Stimulated activated effector memory CD8-positive, alpha-beta T cell treated with anti-CD3 and anti-CD28 coated beads, Interleukin-12 subunit alpha, Interleukin-12 subunit beta, amount 100 ng/mL, for 72 hours (primary cell): ENCODE measurements around the gene ADAMTS15.
A peak's percentile ranks its signal among the peaks of the same experiment; 100 is the strongest.

Source experiments
- ATAC-seq: fragments of 150-1000 bp; cut with Tn5 transposase; 2 replicates; pipeline ENCODE4 v1.10.0; 2021
- DNase-seq, 2 donors: peaks; one replicate each; pipeline ENCODE4 v3.0.0; 2021 to 2022; ENCODE audit warnings: low spot score in 2 of 2
- H3K27ac Mint-ChIP-seq: one replicate; pipeline ENCODE4 v1.8.0; 2022; ENCODE audit warnings: mild to moderate bottlenecking, mixed read lengths
- H3K36me3 Mint-ChIP-seq: one replicate; pipeline ENCODE4 v1.8.0; 2022; ENCODE audit warnings: mild to moderate bottlenecking, mixed read lengths
- H3K4me1 Mint-ChIP-seq: one replicate; pipeline ENCODE4 v1.8.0; 2022; ENCODE audit warnings: mixed read lengths
- H3K4me3 Mint-ChIP-seq: one replicate; pipeline ENCODE4 v1.8.0; 2022; ENCODE audit warnings: mild to moderate bottlenecking, mixed read lengths
- H3K9me3 Mint-ChIP-seq: one replicate; pipeline ENCODE4 v1.8.0; 2022; ENCODE audit warnings: mixed read lengths

Gene ADAMTS15

GRCh38 chr11:130448416-130449309 lies at the start of gene ADAMTS15:
TSS of gene ADAMTS15 (plus strand) at chr11:130448645. CDS start at chr11:130448974, 329 bp downstream.
- H3K9me3 Mint-ChIP-seq, result no peaks in the 10 kb centered on the region
- no peak within 1 kb of the TSS for H3K27ac Mint-ChIP-seq
- ATAC-seq (peak; percentile 77), DNase-seq (peak in 1 of 2 donors; percentile 69)
- H3K36me3 Mint-ChIP-seq, result no peaks in the 10 kb centered on the region
- H3K4me3 Mint-ChIP-seq, result peak within 1 kb of the TSS; percentile 63
- H3K4me1 Mint-ChIP-seq, result peaks cover 6% of the 10 kb centered on the region

- Mint-ChIP-seq H3K4me3 (no peak overlapping the region), H3K9me3 (no peaks in the 10 kb centered on the region), H3K27ac (no peak overlapping the region), H3K36me3 (no peaks in the 10 kb centered on the region), H3K4me1 (peaks cover 20% of the 10 kb centered on the region)
- ATAC-seq (no peak), DNase-seq (no peak)
These were observed 49.2 kb upstream of the ADAMTS15 start for GRCh38 chr11:130399196-130399595.

- DNase-seq, result no peak
- Mint-ChIP-seq H3K36me3 (no peaks in the 10 kb centered on the region), H3K4me1 (peaks cover 20% of the 10 kb centered on the region), H3K27ac (peak overlapping the region; percentile 32), H3K4me3 (no peak overlapping the region), H3K9me3 (no peaks in the 10 kb centered on the region)
- no peak for ATAC-seq
These were observed 47.5 kb upstream of the ADAMTS15 start for GRCh38 chr11:130400781-130401483.

GRCh38 chr11:130402570-130402969 lies 45.9 kb upstream of the ADAMTS15 start:
- no peaks in the 10 kb centered on the region for H3K9me3 Mint-ChIP-seq
- H3K36me3 Mint-ChIP-seq, result no peaks in the 10 kb centered on the region
- no peak overlapping the region for H3K4me3 Mint-ChIP-seq
- no peak for DNase-seq
- no peak overlapping the region for H3K27ac Mint-ChIP-seq
- ATAC-seq, result no peak
- peaks cover 20% of the 10 kb centered on the region for H3K4me1 Mint-ChIP-seq

- ATAC-seq, result peak; percentile 86
- peaks cover 20% of the 10 kb centered on the region for H3K4me1 Mint-ChIP-seq
- no peak overlapping the region for H3K27ac Mint-ChIP-seq
- H3K4me3 Mint-ChIP-seq, result no peak overlapping the region
- no peaks in the 10 kb centered on the region for H3K36me3 Mint-ChIP-seq
- H3K9me3 Mint-ChIP-seq, result no peaks in the 10 kb centered on the region
- DNase-seq, result no peak
These were observed 45.1 kb upstream of the ADAMTS15 start for GRCh38 chr11:130403271-130403804.

- H3K36me3 Mint-ChIP-seq, result no peaks in the 10 kb centered on the region
- ATAC-seq (no peak), DNase-seq (no peak)
- H3K27ac Mint-ChIP-seq, result no peak overlapping the region
- peaks cover 20% of the 10 kb centered on the region for H3K4me1 Mint-ChIP-seq
- no peaks in the 10 kb centered on the region for H3K9me3 Mint-ChIP-seq
- no peak overlapping the region for H3K4me3 Mint-ChIP-seq
These were observed 44.5 kb upstream of the ADAMTS15 start for GRCh38 chr11:130403967-130404366.

- Mint-ChIP-seq H3K4me3 (no peak overlapping the region), H3K36me3 (no peaks in the 10 kb centered on the region), H3K9me3 (no peaks in the 10 kb centered on the region), H3K27ac (no peak overlapping the region), H3K4me1 (peaks cover 20% of the 10 kb centered on the region)
- no peak for ATAC-seq
- DNase-seq, result no peak
These were observed 43.7 kb upstream of the ADAMTS15 start for GRCh38 chr11:130404727-130405126.

- Mint-ChIP-seq H3K36me3 (no peaks in the 10 kb centered on the region), H3K4me3 (no peak overlapping the region), H3K4me1 (peaks cover 14% of the 10 kb centered on the region), H3K9me3 (no peaks in the 10 kb centered on the region), H3K27ac (no peak overlapping the region)
- DNase-seq, result no peak
- no peak for ATAC-seq
These were observed 43.0 kb upstream of the ADAMTS15 start for GRCh38 chr11:130405428-130405827.

GRCh38 chr11:130407978-130408377 lies 40.5 kb upstream of the ADAMTS15 start:
- Mint-ChIP-seq H3K4me1 (peaks cover 6% of the 10 kb centered on the region), H3K9me3 (no peaks in the 10 kb centered on the region), H3K36me3 (no peaks in the 10 kb centered on the region), H3K27ac (no peak overlapping the region), H3K4me3 (no peak overlapping the region)
- ATAC-seq, result no peak
- DNase-seq, result no peak

GRCh38 chr11:130408401-130408890 lies 40.0 kb upstream of the ADAMTS15 start:
- DNase-seq, result no peak
- H3K4me1 Mint-ChIP-seq, result peaks cover 6% of the 10 kb centered on the region

GRCh38 chr11:130408901-130409300 lies 39.5 kb upstream of the ADAMTS15 start:
- Mint-ChIP-seq H3K27ac (no peak overlapping the region), H3K4me3 (no peak overlapping the region), H3K36me3 (no peaks in the 10 kb centered on the region), H3K9me3 (no peaks in the 10 kb centered on the region), H3K4me1 (peaks cover 2% of the 10 kb centered on the region)
- ATAC-seq, result no peak
- no peak for DNase-seq

More at GRCh38 chr11:130408401-130408890, 40.0 kb upstream of the ADAMTS15 start:
- ATAC-seq, result no peak
- Mint-ChIP-seq H3K9me3 (no peaks in the 10 kb centered on the region), H3K4me3 (no peak overlapping the region), H3K36me3 (no peaks in the 10 kb centered on the region), H3K27ac (no peak overlapping the region)

GRCh38 chr11:130409594-130410388 lies 38.7 kb upstream of the ADAMTS15 start:
- H3K27ac Mint-ChIP-seq, result no peak overlapping the region

GRCh38 chr11:130411223-130411622 lies 37.2 kb upstream of the ADAMTS15 start:
- no peak overlapping the region for H3K4me3 Mint-ChIP-seq
- no peaks in the 10 kb centered on the region for H3K36me3 Mint-ChIP-seq

More at GRCh38 chr11:130409594-130410388, 38.7 kb upstream of the ADAMTS15 start:
- Mint-ChIP-seq H3K36me3 (no peaks in the 10 kb centered on the region), H3K4me3 (no peak overlapping the region), H3K9me3 (no peaks in the 10 kb centered on the region), H3K4me1 (peaks cover 5% of the 10 kb centered on the region)
- DNase-seq, result no peak
- ATAC-seq, result no peak

GRCh38 chr11:130413405-130414106 lies 34.9 kb upstream of the ADAMTS15 start:
- Mint-ChIP-seq H3K4me3 (no peak overlapping the region), H3K4me1 (peaks cover 5% of the 10 kb centered on the region), H3K36me3 (no peaks in the 10 kb centered on the region), H3K9me3 (no peaks in the 10 kb centered on the region), H3K27ac (no peak overlapping the region)
- no peak for DNase-seq
- ATAC-seq, result peak; percentile 88

More at GRCh38 chr11:130411223-130411622, 37.2 kb upstream of the ADAMTS15 start:
- ATAC-seq, result no peak
- peaks cover 5% of the 10 kb centered on the region for H3K4me1 Mint-ChIP-seq
- H3K27ac Mint-ChIP-seq, result no peak overlapping the region
- no peaks in the 10 kb centered on the region for H3K9me3 Mint-ChIP-seq
- DNase-seq, result no peak
